Panc1 (cell line): Measurements from ENCODE around the gene HES6. TPM values are rescaled to one million over a fixed set of nuclear protein-coding genes. Genes with fewer than 3 reads are reported as not detected.

ENCODE experiments used
- ATAC-seq: fragments of 200-7000 bp; cut with Tn5 transposase; 2 replicates; pipeline ENCODE4 v1.9.1; 2020; ENCODE audit warnings: mild to moderate bottlenecking, moderate library complexity
- BruUV-seq: library from RNA; stranded (reverse); fragments of 400-500 nt; replicated peaks from 2 replicates; lab custom pipeline; 2021; lab: Mats Ljungman, UMichigan
- CTCF ChIA-PET: fragments of 300-600 bp; sonication (Branson Sonifier 250); formaldehyde crosslinking; loops from one replicate; lab custom pipeline; 2022; ENCODE audit warnings: antibody characterized with exemption; lab: Charles Lee
- POLR2A ChIA-PET: fragments of 300-600 bp; sonication (Branson Sonifier 250); formaldehyde crosslinking; loops from one replicate; lab custom pipeline; 2022; ENCODE audit warnings: antibody characterized with exemption; lab: Charles Lee
- DNase-seq: peaks from one replicate; pipeline ENCODE4 v3.0.0-alpha.2; 2010; ENCODE audit warnings: low read depth, low spot score
- H3K27ac ChIP-seq: 2 replicates; pipeline ENCODE4 v1.5.1; 2011; ENCODE audit warnings: mild to moderate bottlenecking, low read length, inconsistent platforms
- H3K27me3 ChIP-seq: fragments of 200-500 bp; sonication (Bioruptor generic); 2 replicates; pipeline ENCODE4 v1.6.0; 2014; ENCODE audit warnings: low read length, inconsistent platforms; ENCODE audit not compliant: control insufficient read depth, insufficient read depth
- H3K36me3 ChIP-seq: fragments of 200-500 bp; sonication (Bioruptor generic); 2 replicates; pipeline ENCODE4 v1.5.1; 2014; ENCODE audit warnings: inconsistent platforms, mild to moderate bottlenecking, low read length, moderate library complexity; ENCODE audit not compliant: control insufficient read depth, insufficient read depth
- H3K4me1 ChIP-seq: 2 replicates; pipeline ENCODE4 v1.5.1; 2011; ENCODE audit warnings: inconsistent platforms, mild to moderate bottlenecking, low read length, moderate library complexity; ENCODE audit not compliant: control insufficient read depth, insufficient read depth
- H3K4me3 ChIP-seq, 2 experiments: 2 replicates each; pipeline ENCODE4 v1.5.1; 2011 to 2012; ENCODE audit warnings: low read depth in 2 of 2, low read length in 2 of 2, mild to moderate bottlenecking in 2 of 2, inconsistent platforms in 1 of 2, moderate library complexity in 1 of 2
- H3K9me3 ChIP-seq: fragments of 200-500 bp; sonication (Bioruptor generic); 2 replicates; pipeline ENCODE4 v1.5.1; 2014; ENCODE audit warnings: low read depth, mild to moderate bottlenecking, inconsistent platforms, low read length, moderate library complexity; ENCODE audit not compliant: control insufficient read depth, insufficient read depth
- POLR2AphosphoS5 ChIP-seq: IDR thresholded peaks from 2 replicates; pipeline ENCODE4 v1.6.1; 2012; ENCODE audit warnings: mild to moderate bottlenecking, low read depth, low read length, moderate library complexity
- REST ChIP-seq, 2 experiments: IDR thresholded peaks; 2 replicates each; pipeline ENCODE4 v1.6.1; 2011 to 2012; ENCODE audit warnings: low read depth in 2 of 2, control low read depth in 1 of 2, low read length in 1 of 2, mild to moderate bottlenecking in 1 of 2, moderate library complexity in 1 of 2; ENCODE audit not compliant: insufficient read depth in 1 of 2
- SIN3A ChIP-seq: IDR thresholded peaks from 2 replicates; pipeline ENCODE4 v1.6.1; 2012; ENCODE audit warnings: low read depth, mild to moderate bottlenecking, low read length, moderate library complexity, borderline replicate concordance; ENCODE audit not compliant: insufficient read depth
- TCF7L2 ChIP-seq: IDR thresholded peaks from 2 replicates; pipeline ENCODE4 v1.6.1; 2011; ENCODE audit warnings: mild to moderate bottlenecking, low read depth, low read length, inconsistent platforms
- in situ Hi-C: cut with HindIII; loops from 2 replicates; pipeline ENCODE4 v1.10.0; 2016; ENCODE audit warnings: low sequenced_read_pairs, low pct_unique_long_range_greater_than_20kb
- intact Hi-C: fragments of 100-400 bp; cut with micrococcal nuclease; formaldehyde crosslinking; loops from one replicate; pipeline ENCODE4 v1.10.0; 2022; ENCODE audit not compliant: unreplicated experiment
- total RNA-seq: library from RNA; stranded (reverse); gene quantifications from one replicate; pipeline ENCODE4 v1.2.1, GENCODE V29; 2021; ENCODE audit not compliant: unreplicated experiment
- TF ChIP-seq, protein P1 (sequence below): fragments of 450-650 bp; IDR thresholded peaks from 2 replicates; pipeline ENCODE4 v1.5.1; 2017; ENCODE audit warnings: mild to moderate bottlenecking

The HES6 gene
- total RNA-seq, 1 experiment from 2014 or later: 42.0 TPM

GRCh38 chr2:238257786-238258700 lies 18.2 kb upstream of the HES6 start:
- ATAC-seq (no peak), DNase-seq (no peak)
- TF ChIP-seq POLR2AphosphoS5 (no peak), SIN3A (no peak), TCF7L2 (no peak), REST (IDR thresholded peaks at IDR 0.05; ENCODE audit: insufficient read depth in 1 of 2, low read depth in 2 of 2, low read length in 1 of 2) (no peak)
- TF ChIP-seq, protein P1, sequence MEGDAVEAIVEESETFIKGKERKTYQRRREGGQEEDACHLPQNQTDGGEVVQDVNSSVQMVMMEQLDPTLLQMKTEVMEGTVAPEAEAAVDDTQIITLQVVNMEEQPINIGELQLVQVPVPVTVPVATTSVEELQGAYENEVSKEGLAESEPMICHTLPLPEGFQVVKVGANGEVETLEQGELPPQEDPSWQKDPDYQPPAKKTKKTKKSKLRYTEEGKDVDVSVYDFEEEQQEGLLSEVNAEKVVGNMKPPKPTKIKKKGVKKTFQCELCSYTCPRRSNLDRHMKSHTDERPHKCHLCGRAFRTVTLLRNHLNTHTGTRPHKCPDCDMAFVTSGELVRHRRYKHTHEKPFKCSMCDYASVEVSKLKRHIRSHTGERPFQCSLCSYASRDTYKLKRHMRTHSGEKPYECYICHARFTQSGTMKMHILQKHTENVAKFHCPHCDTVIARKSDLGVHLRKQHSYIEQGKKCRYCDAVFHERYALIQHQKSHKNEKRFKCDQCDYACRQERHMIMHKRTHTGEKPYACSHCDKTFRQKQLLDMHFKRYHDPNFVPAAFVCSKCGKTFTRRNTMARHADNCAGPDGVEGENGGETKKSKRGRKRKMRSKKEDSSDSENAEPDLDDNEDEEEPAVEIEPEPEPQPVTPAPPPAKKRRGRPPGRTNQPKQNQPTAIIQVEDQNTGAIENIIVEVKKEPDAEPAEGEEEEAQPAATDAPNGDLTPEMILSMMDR: no peak
- CTCF ChIA-PET: interaction anchor here (0.5 kb wide), 1 partner anchor 153 kb away, joined by 3 read pairs; no protein-coding TSS in a partner anchor
- intact Hi-C loops: no loop called here
- POLR2A ChIA-PET: no interaction called here
- no peak overlapping the region for H3K27ac ChIP-seq
- H3K9me3 ChIP-seq: no peaks in the 10 kb centered on the region
- no TSS peak for BruUV-seq
- no peaks in the 10 kb centered on the region for H3K4me1 ChIP-seq
- no peak overlapping the region for H3K4me3 ChIP-seq
- in situ Hi-C loops: no loop called here
- no peaks in the 10 kb centered on the region for H3K36me3 ChIP-seq
- H3K27me3 ChIP-seq: no peaks in the 10 kb centered on the region

GRCh38 chr2:238256594-238257104 lies 16.8 kb upstream of the HES6 start:
- ATAC-seq (peak; percentile 92), DNase-seq (peak; percentile 51)
- no peaks in the 10 kb centered on the region for H3K27me3 ChIP-seq
- no peaks in the 10 kb centered on the region for H3K36me3 ChIP-seq
- H3K4me1 ChIP-seq: no peaks in the 10 kb centered on the region
- BruUV-seq: no TSS peak
- no peak overlapping the region for H3K4me3 ChIP-seq
- ChIA-PET POLR2A (no interaction called here), CTCF (no interaction called here)
- no peaks in the 10 kb centered on the region for H3K9me3 ChIP-seq
- intact Hi-C loops: no loop called here
- in situ Hi-C loops: no loop called here
- TF ChIP-seq SIN3A: no peak
- TF ChIP-seq, protein P1: peak; percentile 99
- no peak overlapping the region for H3K27ac ChIP-seq
